ENCODE data around the gene CHCHD6.
A peak's percentile ranks its signal among the peaks of the same experiment; 100 is the strongest.

Gene CHCHD6

GRCh38 chr3:126998728-126999127, 294.7 kb downstream of the CHCHD6 start:
- TF ChIP-seq, protein P1, sequence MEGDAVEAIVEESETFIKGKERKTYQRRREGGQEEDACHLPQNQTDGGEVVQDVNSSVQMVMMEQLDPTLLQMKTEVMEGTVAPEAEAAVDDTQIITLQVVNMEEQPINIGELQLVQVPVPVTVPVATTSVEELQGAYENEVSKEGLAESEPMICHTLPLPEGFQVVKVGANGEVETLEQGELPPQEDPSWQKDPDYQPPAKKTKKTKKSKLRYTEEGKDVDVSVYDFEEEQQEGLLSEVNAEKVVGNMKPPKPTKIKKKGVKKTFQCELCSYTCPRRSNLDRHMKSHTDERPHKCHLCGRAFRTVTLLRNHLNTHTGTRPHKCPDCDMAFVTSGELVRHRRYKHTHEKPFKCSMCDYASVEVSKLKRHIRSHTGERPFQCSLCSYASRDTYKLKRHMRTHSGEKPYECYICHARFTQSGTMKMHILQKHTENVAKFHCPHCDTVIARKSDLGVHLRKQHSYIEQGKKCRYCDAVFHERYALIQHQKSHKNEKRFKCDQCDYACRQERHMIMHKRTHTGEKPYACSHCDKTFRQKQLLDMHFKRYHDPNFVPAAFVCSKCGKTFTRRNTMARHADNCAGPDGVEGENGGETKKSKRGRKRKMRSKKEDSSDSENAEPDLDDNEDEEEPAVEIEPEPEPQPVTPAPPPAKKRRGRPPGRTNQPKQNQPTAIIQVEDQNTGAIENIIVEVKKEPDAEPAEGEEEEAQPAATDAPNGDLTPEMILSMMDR (conservative IDR thresholded peaks at IDR 0.05) = no peak
- H3K27ac ChIP-seq = peak overlapping the region; percentile 53

DNA sequence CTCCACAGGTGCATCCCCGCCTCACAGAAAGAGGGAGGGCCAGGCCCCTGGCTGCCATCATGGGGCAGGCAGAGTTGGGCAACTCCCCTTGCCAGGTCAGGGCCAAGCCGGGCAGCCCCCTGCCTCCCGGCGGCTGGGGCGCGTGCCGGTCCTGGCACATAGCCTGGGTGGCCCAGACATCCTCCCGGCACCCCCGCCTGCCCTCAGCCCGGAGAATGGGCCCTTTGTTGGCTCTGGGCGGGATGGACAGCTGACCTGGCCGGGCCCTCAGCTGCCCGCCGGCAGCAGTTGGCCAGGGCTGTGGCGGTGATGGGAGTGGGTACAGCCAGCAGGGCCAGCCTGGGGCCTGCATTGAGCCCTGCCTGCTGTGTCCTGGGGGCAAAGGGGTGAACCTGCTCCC, 295.3 kb downstream of the CHCHD6 start:
- TF ChIP-seq, protein P1 (conservative IDR thresholded peaks at IDR 0.05) = no peak
- peak overlapping the region; percentile 53 for H3K27ac ChIP-seq

DNA sequence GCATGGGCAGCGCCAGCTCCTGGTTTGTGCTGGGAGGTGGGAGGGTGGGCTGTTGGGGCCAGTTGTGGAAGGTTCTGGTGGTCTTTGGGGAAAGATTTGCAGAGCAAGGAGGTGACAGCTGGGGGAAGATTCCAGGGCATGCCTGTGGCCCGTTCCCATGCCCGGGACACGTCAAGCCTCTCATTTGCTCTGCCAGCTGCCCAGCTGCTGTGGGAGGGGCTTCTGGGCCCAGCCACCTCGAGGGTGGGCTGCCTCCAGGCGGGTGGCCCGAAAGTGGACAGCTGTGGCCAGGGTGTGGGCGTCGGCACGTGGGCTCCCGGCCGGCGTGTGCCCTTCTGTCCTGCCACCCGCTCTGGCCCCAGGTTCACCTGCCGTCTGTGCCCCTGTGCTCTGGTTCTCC, 296.1 kb downstream of the CHCHD6 start:
- H3K27ac ChIP-seq = no peak overlapping the region
- TF ChIP-seq, protein P1 (conservative IDR thresholded peaks at IDR 0.05) = no peak

- no peak overlapping the region for H3K27ac ChIP-seq
- TF ChIP-seq, protein P1 (conservative IDR thresholded peaks at IDR 0.05) = no peak
Observed at GRCh38 chr3:127000761-127001160, 296.7 kb downstream of the CHCHD6 start.

DNA sequence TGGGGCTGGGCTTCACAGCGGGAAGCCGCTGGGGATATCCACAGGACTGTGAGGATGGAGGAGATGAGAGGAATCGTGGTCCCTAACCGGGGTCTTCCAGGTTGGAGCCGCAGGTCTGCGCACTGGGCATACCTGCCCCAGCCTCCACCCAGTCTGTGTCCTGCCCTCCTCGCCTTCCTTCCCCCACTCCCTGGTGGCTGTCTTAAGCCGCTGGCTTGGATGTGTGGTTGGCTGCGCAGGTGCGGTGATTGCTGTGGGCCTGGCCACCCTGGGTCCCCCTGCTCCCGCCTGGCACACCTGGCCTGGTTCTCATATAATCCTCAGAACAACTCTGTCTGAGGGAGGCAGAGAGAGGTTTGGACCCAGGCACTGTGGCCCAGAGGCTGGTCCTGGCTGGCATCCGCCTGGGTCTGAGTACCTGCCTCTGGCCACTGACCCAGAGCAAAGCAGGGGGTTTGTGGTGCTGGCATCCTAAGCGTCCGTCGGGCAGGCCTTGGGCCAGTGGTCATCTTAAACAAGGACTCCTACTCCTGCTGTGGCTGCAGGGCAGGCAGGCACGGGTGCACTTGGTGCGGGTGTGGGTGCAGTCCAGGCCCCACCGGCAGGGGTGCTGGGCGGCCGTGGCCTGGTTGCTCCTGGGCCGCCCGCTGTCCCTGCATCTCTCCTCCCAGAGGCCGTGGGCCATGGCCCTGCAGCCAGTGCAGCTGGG, 297.6 kb downstream of the CHCHD6 start:
- no peak overlapping the region for H3K27ac ChIP-seq
- TF ChIP-seq, protein P1 (conservative IDR thresholded peaks at IDR 0.05) = no peak

DNA sequence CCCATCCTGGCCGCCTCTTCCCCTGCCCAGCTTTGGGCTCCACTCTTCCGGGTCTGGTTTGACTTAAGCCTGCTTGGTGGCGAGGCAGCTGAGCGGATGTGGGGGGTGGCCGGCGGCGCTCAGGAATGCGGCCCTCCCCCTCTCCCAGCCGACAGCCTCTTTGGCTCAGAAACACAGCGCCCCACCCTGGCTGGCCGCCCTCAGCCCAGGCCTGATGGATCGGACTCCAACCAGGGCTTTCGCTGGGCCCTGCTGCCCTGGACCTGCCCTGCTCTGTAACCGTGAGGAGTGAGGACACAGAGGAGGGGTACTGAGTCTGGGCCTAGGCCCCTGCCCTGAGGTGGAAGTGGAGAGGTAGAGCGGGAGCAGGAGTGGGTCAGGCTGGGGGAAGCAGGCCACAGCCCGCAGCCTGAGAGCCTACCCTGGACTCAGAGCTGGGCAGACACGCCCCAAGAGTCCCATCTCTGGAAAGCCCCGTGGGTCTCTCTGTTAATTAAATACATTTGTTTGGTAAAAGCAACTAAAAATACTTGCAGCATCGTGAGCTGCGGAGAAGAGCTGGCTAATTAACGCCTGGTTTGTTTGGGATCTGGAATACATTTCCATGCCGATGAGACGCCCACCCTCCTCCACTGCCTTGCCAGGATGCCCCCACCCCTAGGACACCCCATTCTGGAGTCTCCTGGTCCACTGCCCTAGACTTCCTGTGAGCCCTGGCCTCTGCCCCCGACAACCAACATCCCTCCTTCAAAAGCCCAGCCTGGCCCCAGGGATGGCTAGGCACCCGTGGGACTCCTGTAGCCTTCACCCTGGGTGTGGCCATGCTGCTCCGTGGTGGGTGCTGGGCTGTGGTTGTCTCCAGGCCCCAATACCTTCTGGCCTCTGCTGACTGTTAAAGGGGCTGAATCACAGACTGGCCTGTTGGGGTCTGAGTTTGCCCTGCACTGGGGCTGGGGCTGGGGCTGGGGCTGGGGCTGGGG, 298.4 kb downstream of the CHCHD6 start:
- TF ChIP-seq, protein P1 (conservative IDR thresholded peaks at IDR 0.05) = no peak
- no peak overlapping the region for H3K27ac ChIP-seq

- TF ChIP-seq, protein P1 (conservative IDR thresholded peaks at IDR 0.05) = no peak
- no peak overlapping the region for H3K27ac ChIP-seq
Observed at GRCh38 chr3:127003175-127003555, 299.1 kb downstream of the CHCHD6 start.
